Measurements from ENCODE around the gene SUSD3. TPM values are rescaled to one million over a fixed set of nuclear protein-coding genes. Genes with fewer than 3 reads are reported as not detected.

SUSD3 gene
- total RNA-seq, 1 donor from 2014 or later, result not detected

DNA sequence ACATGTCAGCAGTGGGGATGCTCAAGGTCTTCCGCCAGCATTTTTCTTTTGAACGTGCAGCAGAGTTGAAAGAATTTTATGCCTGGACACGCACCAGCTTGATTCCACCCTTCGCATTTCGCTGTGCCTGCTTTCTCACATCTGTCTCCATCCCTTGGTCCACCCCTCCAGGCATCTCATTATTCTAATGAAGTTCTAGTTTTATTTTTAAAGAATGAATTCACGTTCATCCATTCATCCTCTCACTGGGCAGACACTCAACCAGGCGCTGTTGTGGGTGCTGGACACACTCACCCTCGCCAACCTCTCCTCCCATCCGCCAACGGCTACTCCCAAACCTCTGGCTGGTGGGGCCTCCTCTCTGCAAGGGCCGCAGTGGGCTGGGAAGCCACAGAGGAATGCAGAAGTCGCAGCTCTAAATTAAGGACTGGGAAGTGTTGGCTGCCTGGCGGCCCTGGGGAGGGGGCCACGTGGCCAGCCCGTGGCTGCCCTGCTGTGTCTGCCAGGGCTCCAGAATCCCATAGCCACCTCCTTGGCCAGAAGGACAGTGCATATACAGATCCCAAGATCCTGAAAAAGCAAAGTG is 6.7 kb downstream of the SUSD3 start:
- TF ChIP-seq, protein P1, sequence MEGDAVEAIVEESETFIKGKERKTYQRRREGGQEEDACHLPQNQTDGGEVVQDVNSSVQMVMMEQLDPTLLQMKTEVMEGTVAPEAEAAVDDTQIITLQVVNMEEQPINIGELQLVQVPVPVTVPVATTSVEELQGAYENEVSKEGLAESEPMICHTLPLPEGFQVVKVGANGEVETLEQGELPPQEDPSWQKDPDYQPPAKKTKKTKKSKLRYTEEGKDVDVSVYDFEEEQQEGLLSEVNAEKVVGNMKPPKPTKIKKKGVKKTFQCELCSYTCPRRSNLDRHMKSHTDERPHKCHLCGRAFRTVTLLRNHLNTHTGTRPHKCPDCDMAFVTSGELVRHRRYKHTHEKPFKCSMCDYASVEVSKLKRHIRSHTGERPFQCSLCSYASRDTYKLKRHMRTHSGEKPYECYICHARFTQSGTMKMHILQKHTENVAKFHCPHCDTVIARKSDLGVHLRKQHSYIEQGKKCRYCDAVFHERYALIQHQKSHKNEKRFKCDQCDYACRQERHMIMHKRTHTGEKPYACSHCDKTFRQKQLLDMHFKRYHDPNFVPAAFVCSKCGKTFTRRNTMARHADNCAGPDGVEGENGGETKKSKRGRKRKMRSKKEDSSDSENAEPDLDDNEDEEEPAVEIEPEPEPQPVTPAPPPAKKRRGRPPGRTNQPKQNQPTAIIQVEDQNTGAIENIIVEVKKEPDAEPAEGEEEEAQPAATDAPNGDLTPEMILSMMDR (conservative IDR thresholded peaks at IDR 0.05), result no peak

DNA sequence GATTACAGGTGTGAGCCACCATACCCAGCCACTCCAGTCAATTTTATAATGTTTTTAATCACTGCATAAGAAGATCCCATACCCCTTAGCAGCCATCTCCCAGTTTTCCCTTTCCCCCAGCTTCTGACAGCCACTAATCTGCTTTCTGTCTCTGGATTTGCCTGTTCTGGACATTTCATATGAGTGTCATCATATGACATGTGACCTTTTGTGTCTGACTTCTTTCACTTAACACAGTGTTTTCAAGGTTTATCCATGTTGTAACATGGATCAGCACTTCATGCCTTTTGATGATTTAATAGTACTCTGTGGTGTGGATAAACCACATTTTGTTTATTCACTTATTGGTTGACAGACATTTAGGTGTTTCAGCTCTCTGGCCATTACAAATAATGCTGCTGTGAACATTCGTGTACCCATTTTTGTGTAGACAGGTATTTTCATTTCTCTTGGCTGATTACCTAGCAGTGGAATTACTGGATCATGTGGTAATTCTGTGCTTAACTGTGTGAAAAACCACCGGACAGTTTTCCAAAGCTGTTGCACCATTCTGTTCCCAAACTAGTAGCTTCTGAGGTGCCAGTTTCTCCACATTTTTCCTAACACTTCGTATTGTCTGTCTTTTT is 8.6 kb downstream of the SUSD3 start:
- no peak overlapping the region for H3K27ac Mint-ChIP-seq (ENCODE audit: unreplicated experiment)
- H3K9me3 Mint-ChIP-seq, result no peaks in the 10 kb centered on the region
- DNase-seq (ENCODE audit: low read depth, low spot score), result no peak
- no peaks in the 10 kb centered on the region for H3K36me3 Mint-ChIP-seq (ENCODE audit: low read depth)
- H3K4me3 Mint-ChIP-seq, result no peak overlapping the region
- peaks cover 4% of the 10 kb centered on the region for H3K27me3 Mint-ChIP-seq (ENCODE audit: low read depth)
- TF ChIP-seq, protein P1 (conservative IDR thresholded peaks at IDR 0.05), result no peak
- H3K4me1 Mint-ChIP-seq, result no peaks in the 10 kb centered on the region

More for the DNA sequence above, 6.7 kb downstream of the SUSD3 start:
- no peaks in the 10 kb centered on the region for H3K36me3 Mint-ChIP-seq (ENCODE audit: low read depth)
- H3K4me3 Mint-ChIP-seq, result no peak overlapping the region
- DNase-seq (ENCODE audit: low read depth, low spot score), result no peak
- H3K4me1 Mint-ChIP-seq, result no peaks in the 10 kb centered on the region
- H3K9me3 Mint-ChIP-seq, result no peaks in the 10 kb centered on the region
- peaks cover 5% of the 10 kb centered on the region for H3K27me3 Mint-ChIP-seq (ENCODE audit: low read depth)
- no peak overlapping the region for H3K27ac Mint-ChIP-seq (ENCODE audit: unreplicated experiment)

DNA sequence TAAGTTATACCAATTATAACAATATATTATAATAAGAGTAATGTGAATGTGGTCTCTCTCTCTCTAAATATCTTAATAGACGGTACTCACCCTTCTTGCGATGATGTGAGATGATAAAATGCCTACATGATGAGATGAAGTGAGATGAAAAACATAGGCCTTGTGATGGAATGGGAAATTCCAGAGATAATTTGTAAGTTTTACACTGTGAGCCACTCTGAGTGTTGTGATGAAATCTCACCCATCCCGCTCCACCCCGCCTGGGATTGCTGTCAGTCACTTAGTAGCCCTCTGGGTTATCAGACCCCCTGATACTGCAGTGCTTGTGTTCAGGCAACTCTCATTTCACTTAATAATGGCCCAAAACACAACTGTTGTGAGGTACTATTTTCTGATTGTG is 10.5 kb downstream of the SUSD3 start:
- H3K36me3 Mint-ChIP-seq (ENCODE audit: low read depth), result no peaks in the 10 kb centered on the region

DNA sequence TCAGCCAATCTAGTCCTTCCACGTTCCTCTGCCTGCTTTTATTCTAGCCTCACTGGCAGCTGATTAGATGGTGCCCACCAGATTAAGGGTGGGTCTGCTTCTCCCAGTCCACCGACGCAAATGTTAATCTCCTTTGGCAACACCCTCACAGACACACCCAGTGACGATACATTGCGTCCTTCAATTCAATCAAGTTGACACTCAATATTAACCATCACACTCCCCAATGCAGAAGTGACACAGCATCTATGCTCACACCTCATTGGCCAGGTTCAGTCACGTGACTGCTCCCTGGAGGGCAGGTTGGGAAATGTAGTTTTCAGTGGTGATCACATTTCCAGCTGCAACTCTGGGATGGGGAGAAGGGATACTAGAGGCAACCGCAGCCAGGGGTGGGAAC is 13.0 kb downstream of the SUSD3 start:
- no peaks in the 10 kb centered on the region for H3K36me3 Mint-ChIP-seq (ENCODE audit: low read depth)
- no peak overlapping the region for H3K4me3 Mint-ChIP-seq
- no peaks in the 10 kb centered on the region for H3K9me3 Mint-ChIP-seq
- no peaks in the 10 kb centered on the region for H3K27me3 Mint-ChIP-seq (ENCODE audit: low read depth)
- no peak for DNase-seq (ENCODE audit: low read depth, low spot score)
- TF ChIP-seq, protein P1 (conservative IDR thresholded peaks at IDR 0.05), result no peak
- no peaks in the 10 kb centered on the region for H3K4me1 Mint-ChIP-seq
- H3K27ac Mint-ChIP-seq (ENCODE audit: unreplicated experiment), result no peak overlapping the region

More for the DNA sequence above, 10.5 kb downstream of the SUSD3 start:
- TF ChIP-seq, protein P1 (conservative IDR thresholded peaks at IDR 0.05), result no peak
- Mint-ChIP-seq H3K4me3 (no peak overlapping the region), H3K4me1 (no peaks in the 10 kb centered on the region), H3K27me3 (ENCODE audit: low read depth) (no peaks in the 10 kb centered on the region), H3K9me3 (no peaks in the 10 kb centered on the region), H3K27ac (ENCODE audit: unreplicated experiment) (no peak overlapping the region)
- DNase-seq (ENCODE audit: low read depth, low spot score), result no peak

DNA sequence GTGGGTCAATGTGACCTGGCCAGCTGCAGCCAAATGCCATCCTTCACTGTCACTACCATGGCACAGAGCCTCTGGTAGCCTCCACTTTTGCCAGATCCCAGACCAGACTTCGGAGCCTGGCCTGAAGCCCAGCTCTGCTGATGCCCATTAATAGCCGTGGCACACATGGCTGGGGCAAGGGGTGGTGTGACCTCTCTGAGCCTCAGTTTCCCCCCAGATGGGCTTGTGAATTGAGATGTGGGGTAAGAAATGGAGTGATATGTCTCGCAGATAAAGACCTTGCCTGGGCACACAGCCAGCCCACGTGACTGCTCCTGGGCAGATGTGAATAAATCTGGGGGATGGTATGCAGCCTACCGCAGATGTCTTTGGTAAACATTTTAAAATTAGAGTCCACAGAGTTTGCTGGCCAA is 13.9 kb downstream of the SUSD3 start:
- DNase-seq (ENCODE audit: low read depth, low spot score), result no peak
- H3K4me1 Mint-ChIP-seq, result no peaks in the 10 kb centered on the region
- H3K36me3 Mint-ChIP-seq (ENCODE audit: low read depth), result no peaks in the 10 kb centered on the region
- no peaks in the 10 kb centered on the region for H3K27me3 Mint-ChIP-seq (ENCODE audit: low read depth)
- TF ChIP-seq, protein P1 (conservative IDR thresholded peaks at IDR 0.05), result no peak
- no peak overlapping the region for H3K27ac Mint-ChIP-seq (ENCODE audit: unreplicated experiment)
- no peak overlapping the region for H3K4me3 Mint-ChIP-seq
- no peaks in the 10 kb centered on the region for H3K9me3 Mint-ChIP-seq

Data from neural crest cell (in vitro differentiated cells).